Activated B cell treated with CpG ODN at 0.5 μM for 24 hours (primary cell): ENCODE results near the gene PTPRC. TPM values are rescaled to one million over a fixed set of nuclear protein-coding genes. Genes with fewer than 3 reads are reported as not detected.

ENCODE experiments used
- ATAC-seq: fragments of 200-7000 bp; cut with Tn5 transposase; one replicate; pipeline ENCODE4 v1.10.0; 2021; ENCODE audit warnings: low read depth, mild to moderate bottlenecking, moderate library complexity
- CTCF ChIA-PET: fragments of 350-600 bp; sonication (Branson Sonifier 250); formaldehyde crosslinking; loops from one replicate; lab custom pipeline; 2021; ENCODE audit warnings: antibody characterized with exemption; lab: Charles Lee
- POLR2A ChIA-PET: fragments of 350-600 bp; sonication (Branson Sonifier 250); formaldehyde crosslinking; loops from one replicate; lab custom pipeline; 2021; ENCODE audit warnings: antibody characterized with exemption; lab: Charles Lee
- DNase-seq: peaks from one replicate; pipeline ENCODE4 v3.0.0; 2022
- H3K27ac Mint-ChIP-seq: one replicate; pipeline ENCODE4 v1.8.0; 2020; ENCODE audit warnings: mixed read lengths
- H3K27me3 Mint-ChIP-seq: one replicate; pipeline ENCODE4 v1.8.0; 2021; ENCODE audit warnings: mixed read lengths
- H3K36me3 Mint-ChIP-seq: one replicate; pipeline ENCODE4 v1.8.0; 2021; ENCODE audit warnings: low read depth, mixed read lengths
- H3K4me1 Mint-ChIP-seq: one replicate; pipeline ENCODE4 v1.8.0; 2021; ENCODE audit warnings: mixed read lengths
- H3K4me3 Mint-ChIP-seq: one replicate; pipeline ENCODE4 v1.8.0; 2020; ENCODE audit warnings: mild to moderate bottlenecking, mixed read lengths
- H3K9me3 Mint-ChIP-seq: one replicate; pipeline ENCODE4 v1.8.0; 2020; ENCODE audit warnings: mixed read lengths
- CTCF ChIP-seq: fragments of 200-600 bp; IDR thresholded peaks from one replicate; pipeline ENCODE4 v1.8.0; 2022; ENCODE audit warnings: antibody characterized with exemption, mild to moderate bottlenecking
- intact Hi-C: fragments of 100-400 bp; cut with micrococcal nuclease; formaldehyde crosslinking; loops from one replicate; pipeline ENCODE4 v1.15.1; 2024
- total RNA-seq: library from RNA; stranded (reverse); gene quantifications from 2 replicates; pipeline ENCODE4 v1.2.3, GENCODE V29; 2022

PTPRC gene
- total RNA-seq, 1 donor from 2014 or later, result 506 TPM

- ChIA-PET POLR2A (no interaction called here), CTCF (no interaction called here)
- ATAC-seq, result no peak
- no peaks in the 10 kb centered on the region for H3K4me1 Mint-ChIP-seq
- intact Hi-C loops, result loop anchor here (5.0 kb wide), 1 partner anchor 37 kb away; no protein-coding TSS in a partner anchor
- DNase-seq, result no peak
- H3K9me3 Mint-ChIP-seq, result no peaks in the 10 kb centered on the region
- H3K4me3 Mint-ChIP-seq, result no peak overlapping the region
- no peak for TF ChIP-seq CTCF
- no peaks in the 10 kb centered on the region for H3K27me3 Mint-ChIP-seq
- peaks cover 49% of the 10 kb centered on the region for H3K36me3 Mint-ChIP-seq
- peak overlapping the region; percentile 26 for H3K27ac Mint-ChIP-seq
Measured at GRCh38 chr1:198749279-198749678, 110.4 kb downstream of the PTPRC start.

GRCh38 chr1:198750081-198750480 lies 111.2 kb downstream of the PTPRC start:
- Mint-ChIP-seq H3K36me3 (peaks cover 56% of the 10 kb centered on the region), H3K27ac (no peak overlapping the region), H3K4me3 (no peak overlapping the region), H3K9me3 (no peaks in the 10 kb centered on the region), H3K4me1 (peaks cover 3% of the 10 kb centered on the region), H3K27me3 (no peaks in the 10 kb centered on the region)
- intact Hi-C loops, result no loop called here
- ChIA-PET CTCF (no interaction called here), POLR2A (no interaction called here)
- no peak for TF ChIP-seq CTCF
- DNase-seq, result no peak
- ATAC-seq, result no peak

GRCh38 chr1:198751741-198752140 lies 112.9 kb downstream of the PTPRC start:
- ChIA-PET CTCF (interaction anchor here (1.1 kb wide), 1 partner anchor 56 kb away, joined by 3 read pairs; no protein-coding TSS in a partner anchor), POLR2A (no interaction called here)
- intact Hi-C loops, result no loop called here
- Mint-ChIP-seq H3K36me3 (peaks cover 69% of the 10 kb centered on the region), H3K4me3 (no peak overlapping the region), H3K27ac (peak overlapping the region; percentile 59), H3K27me3 (no peaks in the 10 kb centered on the region), H3K4me1 (peaks cover 17% of the 10 kb centered on the region), H3K9me3 (no peaks in the 10 kb centered on the region)
- ATAC-seq, result no peak
- no peak for DNase-seq
- no peak for TF ChIP-seq CTCF

DNA sequence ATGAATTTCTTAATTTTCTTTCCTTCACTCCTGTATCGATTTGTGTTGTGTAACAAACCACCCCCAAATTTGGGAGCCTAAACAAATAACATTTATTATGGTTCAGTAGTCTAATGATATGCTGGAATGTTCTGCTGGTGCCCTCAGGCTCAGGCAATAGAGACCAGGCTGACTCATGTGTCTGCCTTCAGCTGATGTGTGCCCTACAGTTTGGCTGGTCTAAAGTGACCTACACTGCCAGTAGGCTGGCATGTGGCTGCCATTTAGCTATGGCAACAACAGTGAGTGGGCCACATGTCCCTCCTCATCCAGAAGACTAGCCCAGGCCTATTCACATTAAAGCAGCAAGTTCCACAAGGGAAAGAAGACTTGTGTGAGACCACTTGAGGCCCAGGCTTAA lies 115.8 kb downstream of the PTPRC start:
- no peak for TF ChIP-seq CTCF
- intact Hi-C loops, result loop anchor here (2.0 to 5.0 kb wide), 3 partner anchors 14 to 1758 kb away; no protein-coding TSS in a partner anchor
- no peaks in the 10 kb centered on the region for H3K9me3 Mint-ChIP-seq
- DNase-seq (no peak), ATAC-seq (no peak)
- no peak overlapping the region for H3K4me3 Mint-ChIP-seq
- H3K4me1 Mint-ChIP-seq, result peaks cover 19% of the 10 kb centered on the region
- H3K27ac Mint-ChIP-seq, result peak overlapping the region; percentile 77
- ChIA-PET POLR2A (no interaction called here), CTCF (no interaction called here)
- H3K36me3 Mint-ChIP-seq, result peaks cover 58% of the 10 kb centered on the region
- no peaks in the 10 kb centered on the region for H3K27me3 Mint-ChIP-seq

GRCh38 chr1:198755715-198756114 lies 116.9 kb downstream of the PTPRC start:
- intact Hi-C loops, result loop anchor here (1.0 to 5.0 kb wide), 5 partner anchors 15 to 1757 kb away; no protein-coding TSS in a partner anchor
- no peak overlapping the region for H3K4me3 Mint-ChIP-seq
- ChIA-PET CTCF (interaction anchor here (1.2 to 2.0 kb wide), 4 partner anchors 358 to 798 kb away, joined by 3 to 7 read pairs (median 4); no protein-coding TSS in a partner anchor), POLR2A (no interaction called here)
- no peak for ATAC-seq
- peaks cover 53% of the 10 kb centered on the region for H3K36me3 Mint-ChIP-seq
- TF ChIP-seq CTCF, result no peak
- H3K9me3 Mint-ChIP-seq, result no peaks in the 10 kb centered on the region
- no peak for DNase-seq
- peak overlapping the region; percentile 0 for H3K27ac Mint-ChIP-seq
- H3K4me1 Mint-ChIP-seq, result peaks cover 24% of the 10 kb centered on the region
- no peaks in the 10 kb centered on the region for H3K27me3 Mint-ChIP-seq
